Hematopoietic multipotent progenitor cell treated with erythropoietin and hydrocortisone succinate and interleukin-3 and kit ligand, for 6 days (in vitro differentiated cells): ENCODE data around the gene ADRA2C.

ENCODE experiments used
- DNase-seq: peaks from one replicate; pipeline ENCODE4 v3.0.0-alpha.2; 2015

The ADRA2C gene

DNA sequence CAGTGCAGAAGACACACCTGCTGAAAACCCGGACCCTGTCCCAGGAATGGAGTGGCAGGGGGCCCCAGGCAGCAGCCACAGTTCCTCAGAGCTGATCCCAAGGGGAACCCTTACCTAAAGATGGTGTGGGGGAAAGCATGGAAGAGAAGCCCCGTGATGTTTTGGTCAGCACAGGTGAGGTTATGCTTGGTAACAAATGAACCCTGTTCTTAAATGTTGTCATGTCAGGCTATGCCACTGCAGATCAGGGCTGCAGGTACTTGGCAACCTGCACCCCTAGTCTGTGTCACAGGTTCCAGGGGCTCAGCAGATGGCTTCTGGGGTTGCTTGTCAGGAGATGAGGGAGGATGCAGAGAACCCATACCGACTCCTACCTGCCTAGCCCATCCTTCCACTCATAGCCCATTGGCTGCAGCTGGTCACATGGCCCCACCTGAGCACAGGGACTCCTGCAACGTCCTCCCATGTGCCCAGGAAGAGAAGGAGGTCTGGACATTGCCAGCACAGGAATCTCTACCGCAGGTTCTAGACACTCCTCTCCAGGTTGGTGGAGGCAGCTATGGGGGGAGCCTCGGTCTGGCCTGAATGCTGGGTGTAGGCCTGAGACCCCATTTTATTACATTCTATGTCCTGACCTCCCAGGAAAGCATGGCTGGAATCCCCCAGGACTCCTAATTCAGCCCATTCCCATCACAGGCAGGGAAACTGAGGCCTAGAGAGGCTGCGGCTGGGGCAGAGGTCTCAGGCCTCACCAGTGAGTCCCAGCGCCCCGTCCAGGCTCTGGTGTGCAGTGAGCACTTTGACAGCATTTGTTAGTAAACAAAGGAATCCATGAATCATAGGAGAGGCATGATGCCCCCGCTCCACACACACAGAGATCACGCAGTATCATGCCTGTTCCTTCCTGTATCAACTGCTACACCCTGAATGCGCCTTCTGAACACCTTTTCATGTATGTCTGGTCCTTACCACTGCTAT, 51.1 kb downstream of the ADRA2C start:
- no peak for DNase-seq
